HepG2 (cell line): ENCODE data around the gene SMURF2. TPM values are rescaled to one million over a fixed set of nuclear protein-coding genes. Genes with fewer than 3 reads are reported as not detected.

Experiments
- DR1 ChIP-seq: sonication (generic); formaldehyde crosslinking; IDR thresholded peaks from 2 replicates; pipeline ENCODE4 v1.8.0; 2021; ENCODE audit warnings: mild to moderate bottlenecking, missing genetic modification reagents, inconsistent platforms
- MAFK ChIP-seq, 2 experiments: IDR thresholded peaks in 1 of 2; conservative IDR thresholded peaks in 1 of 2; 2 replicates each; pipeline ENCODE4 v1.6.1; 2011; ENCODE audit warnings: improper control_type of control experiment in 2 of 2, low read length in 2 of 2
- MIXL1 ChIP-seq: IDR thresholded peaks from 2 replicates; pipeline ENCODE4 v1.6.1; 2016
- ZEB1 ChIP-seq: IDR thresholded peaks from 2 replicates; pipeline ENCODE4 v1.6.1; 2012; ENCODE audit warnings: mild to moderate bottlenecking, low read depth, inconsistent platforms; ENCODE audit not compliant: insufficient replicate concordance
- ZNF510 ChIP-seq: sonication (generic); formaldehyde crosslinking; IDR thresholded peaks from 2 replicates; pipeline ENCODE4 v1.4.0; 2020; ENCODE audit warnings: low read depth, mild to moderate bottlenecking, missing genetic modification reagents
- ZSCAN31 ChIP-seq: sonication (generic); formaldehyde crosslinking; IDR thresholded peaks from 2 replicates; pipeline ENCODE4 v1.5.0; 2020; ENCODE audit warnings: low read depth, mild to moderate bottlenecking, missing genetic modification reagents
- polyA plus RNA-seq, 8 experiments: library from polyadenylated mRNA; depleted of rRNA in 3 of 8; stranded (reverse) in 7 of 8; unstranded in 1 of 8; fragments of >200 nt; fragmentation: Illumina TruSeq in 4 of 8; extraction: Trizol in 4 of 8; gene quantifications; 2 replicates each; pipeline versions ENCODE4 v1.2.1 to v1.2.3, GENCODE V29; 2011 to 2016; ENCODE audit warnings: low read depth in 4 of 8, missing spikeins in 1 of 8, mixed read lengths in 1 of 8; ENCODE audit not compliant: insufficient read depth in 1 of 8
- total RNA-seq, 5 experiments: library from RNA; depleted of rRNA; stranded (reverse); fragments of >200 nt; fragmentation: Illumina TruSeq; extraction: Trizol; gene quantifications; 2 replicates each; pipeline ENCODE4 v1.2.3, GENCODE V29; 2016; ENCODE audit warnings: low read depth in 1 of 5
- TF ChIP-seq, protein P1 (sequence below): sonication (generic); formaldehyde crosslinking; IDR thresholded peaks from 2 replicates; pipeline ENCODE4 v1.8.0; 2022; ENCODE audit warnings: mild to moderate bottlenecking, missing genetic modification reagents
- TF ChIP-seq, protein P2 (sequence below): sonication (generic); formaldehyde crosslinking; IDR thresholded peaks from 2 replicates; pipeline ENCODE4 v1.4.0; 2020; ENCODE audit warnings: missing genetic modification reagents
- TF ChIP-seq, protein P3 (sequence below): sonication (generic); formaldehyde crosslinking; conservative IDR thresholded peaks from 2 replicates; pipeline ENCODE4 v1.4.0; 2020; ENCODE audit warnings: mild to moderate bottlenecking, missing genetic modification reagents, moderate library complexity

The SMURF2 gene
- total and polyA plus RNA-seq, 2 of the 13 experiments (the other 11 are each of a cell fraction or from before 2014, with no cell fraction given) = 14.9 to 24.3 TPM

DNA sequence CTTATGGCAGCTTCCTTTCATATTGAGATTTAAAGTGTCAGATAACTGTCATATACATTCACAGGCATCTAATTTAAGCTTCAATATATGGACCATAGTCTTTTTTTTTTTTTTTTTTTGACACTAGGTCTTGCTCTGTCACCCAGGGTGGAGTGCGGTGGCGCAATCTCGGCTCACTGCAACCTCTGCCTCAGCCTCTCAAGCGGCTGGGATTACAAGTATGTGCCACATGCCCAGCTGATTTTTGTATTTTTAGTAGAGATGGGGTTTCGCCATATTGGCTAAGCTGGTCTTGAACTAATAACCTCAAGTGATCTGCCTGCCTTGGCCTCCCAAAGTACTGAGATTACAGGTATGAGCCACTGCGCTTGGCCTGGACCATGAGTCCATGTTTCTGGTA, 141.7 kb downstream of the SMURF2 start (continued):
- TF ChIP-seq ZNF510 (CRISPR knock-in tag) (no peak), ZSCAN31 (no peak), MAFK (conservative IDR thresholded peaks at IDR 0.05 in 1 of 2, IDR thresholded peaks at IDR 0.05 in 1 of 2; ENCODE audit: low read length in 2 of 2) (no peak), ZEB1 (no peak), MIXL1 (CRISPR knock-in tag) (no peak), DR1 (no peak)
- TF ChIP-seq, protein P1, sequence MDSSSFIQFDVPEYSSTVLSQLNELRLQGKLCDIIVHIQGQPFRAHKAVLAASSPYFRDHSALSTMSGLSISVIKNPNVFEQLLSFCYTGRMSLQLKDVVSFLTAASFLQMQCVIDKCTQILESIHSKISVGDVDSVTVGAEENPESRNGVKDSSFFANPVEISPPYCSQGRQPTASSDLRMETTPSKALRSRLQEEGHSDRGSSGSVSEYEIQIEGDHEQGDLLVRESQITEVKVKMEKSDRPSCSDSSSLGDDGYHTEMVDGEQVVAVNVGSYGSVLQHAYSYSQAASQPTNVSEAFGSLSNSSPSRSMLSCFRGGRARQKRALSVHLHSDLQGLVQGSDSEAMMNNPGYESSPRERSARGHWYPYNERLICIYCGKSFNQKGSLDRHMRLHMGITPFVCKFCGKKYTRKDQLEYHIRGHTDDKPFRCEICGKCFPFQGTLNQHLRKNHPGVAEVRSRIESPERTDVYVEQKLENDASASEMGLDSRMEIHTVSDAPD = no peak
- TF ChIP-seq, protein P2, sequence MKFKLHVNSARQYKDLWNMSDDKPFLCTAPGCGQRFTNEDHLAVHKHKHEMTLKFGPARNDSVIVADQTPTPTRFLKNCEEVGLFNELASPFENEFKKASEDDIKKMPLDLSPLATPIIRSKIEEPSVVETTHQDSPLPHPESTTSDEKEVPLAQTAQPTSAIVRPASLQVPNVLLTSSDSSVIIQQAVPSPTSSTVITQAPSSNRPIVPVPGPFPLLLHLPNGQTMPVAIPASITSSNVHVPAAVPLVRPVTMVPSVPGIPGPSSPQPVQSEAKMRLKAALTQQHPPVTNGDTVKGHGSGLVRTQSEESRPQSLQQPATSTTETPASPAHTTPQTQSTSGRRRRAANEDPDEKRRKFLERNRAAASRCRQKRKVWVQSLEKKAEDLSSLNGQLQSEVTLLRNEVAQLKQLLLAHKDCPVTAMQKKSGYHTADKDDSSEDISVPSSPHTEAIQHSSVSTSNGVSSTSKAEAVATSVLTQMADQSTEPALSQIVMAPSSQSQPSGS (CRISPR knock-in tag) = no peak
- TF ChIP-seq, protein P3, sequence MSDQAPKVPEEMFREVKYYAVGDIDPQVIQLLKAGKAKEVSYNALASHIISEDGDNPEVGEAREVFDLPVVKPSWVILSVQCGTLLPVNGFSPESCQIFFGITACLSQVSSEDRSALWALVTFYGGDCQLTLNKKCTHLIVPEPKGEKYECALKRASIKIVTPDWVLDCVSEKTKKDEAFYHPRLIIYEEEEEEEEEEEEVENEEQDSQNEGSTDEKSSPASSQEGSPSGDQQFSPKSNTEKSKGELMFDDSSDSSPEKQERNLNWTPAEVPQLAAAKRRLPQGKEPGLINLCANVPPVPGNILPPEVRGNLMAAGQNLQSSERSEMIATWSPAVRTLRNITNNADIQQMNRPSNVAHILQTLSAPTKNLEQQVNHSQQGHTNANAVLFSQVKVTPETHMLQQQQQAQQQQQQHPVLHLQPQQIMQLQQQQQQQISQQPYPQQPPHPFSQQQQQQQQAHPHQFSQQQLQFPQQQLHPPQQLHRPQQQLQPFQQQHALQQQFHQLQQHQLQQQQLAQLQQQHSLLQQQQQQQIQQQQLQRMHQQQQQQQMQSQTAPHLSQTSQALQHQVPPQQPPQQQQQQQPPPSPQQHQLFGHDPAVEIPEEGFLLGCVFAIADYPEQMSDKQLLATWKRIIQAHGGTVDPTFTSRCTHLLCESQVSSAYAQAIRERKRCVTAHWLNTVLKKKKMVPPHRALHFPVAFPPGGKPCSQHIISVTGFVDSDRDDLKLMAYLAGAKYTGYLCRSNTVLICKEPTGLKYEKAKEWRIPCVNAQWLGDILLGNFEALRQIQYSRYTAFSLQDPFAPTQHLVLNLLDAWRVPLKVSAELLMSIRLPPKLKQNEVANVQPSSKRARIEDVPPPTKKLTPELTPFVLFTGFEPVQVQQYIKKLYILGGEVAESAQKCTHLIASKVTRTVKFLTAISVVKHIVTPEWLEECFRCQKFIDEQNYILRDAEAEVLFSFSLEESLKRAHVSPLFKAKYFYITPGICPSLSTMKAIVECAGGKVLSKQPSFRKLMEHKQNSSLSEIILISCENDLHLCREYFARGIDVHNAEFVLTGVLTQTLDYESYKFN (CRISPR knock-in tag) = no peak
